22Rv1 (cell line): ENCODE measurements around the gene DNM1.

Experiments
- H3K27ac ChIP-seq: fragments of 450-650 bp; 2 replicates; pipeline ENCODE4 v1.5.1; 2017
- ZFX ChIP-seq: fragments of 450-650 bp; IDR thresholded peaks from 2 replicates; pipeline ENCODE4 v1.6.1; 2017; ENCODE audit warnings: antibody characterized with exemption, borderline replicate concordance
- TF ChIP-seq, protein P1 (sequence below): fragments of 450-650 bp; IDR thresholded peaks from 2 replicates; pipeline ENCODE4 v1.5.1; 2017; ENCODE audit warnings: mild to moderate bottlenecking

DNM1 gene

DNA sequence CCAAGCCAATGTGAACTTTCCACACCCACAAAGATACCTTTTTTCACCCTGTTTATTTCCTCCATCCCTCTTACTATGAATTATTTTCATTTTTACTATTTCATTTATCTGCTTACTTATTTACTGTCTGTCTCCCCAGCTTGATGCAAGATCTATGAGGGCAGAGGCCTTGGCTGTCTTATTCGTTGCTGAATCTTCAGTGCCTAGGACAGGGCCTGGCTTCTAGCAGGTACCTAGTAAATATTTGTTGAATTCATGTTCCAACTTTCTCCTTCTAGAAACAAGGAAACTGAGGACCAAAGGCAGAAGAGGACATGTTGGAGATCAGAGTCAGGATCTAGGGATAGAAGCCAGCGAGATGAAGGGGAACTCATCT, 543 bp upstream of the DNM1 start:
- H3K27ac ChIP-seq = no peak overlapping the region; the same call in 1 of the 2 replicates
- TF ChIP-seq, protein P1, sequence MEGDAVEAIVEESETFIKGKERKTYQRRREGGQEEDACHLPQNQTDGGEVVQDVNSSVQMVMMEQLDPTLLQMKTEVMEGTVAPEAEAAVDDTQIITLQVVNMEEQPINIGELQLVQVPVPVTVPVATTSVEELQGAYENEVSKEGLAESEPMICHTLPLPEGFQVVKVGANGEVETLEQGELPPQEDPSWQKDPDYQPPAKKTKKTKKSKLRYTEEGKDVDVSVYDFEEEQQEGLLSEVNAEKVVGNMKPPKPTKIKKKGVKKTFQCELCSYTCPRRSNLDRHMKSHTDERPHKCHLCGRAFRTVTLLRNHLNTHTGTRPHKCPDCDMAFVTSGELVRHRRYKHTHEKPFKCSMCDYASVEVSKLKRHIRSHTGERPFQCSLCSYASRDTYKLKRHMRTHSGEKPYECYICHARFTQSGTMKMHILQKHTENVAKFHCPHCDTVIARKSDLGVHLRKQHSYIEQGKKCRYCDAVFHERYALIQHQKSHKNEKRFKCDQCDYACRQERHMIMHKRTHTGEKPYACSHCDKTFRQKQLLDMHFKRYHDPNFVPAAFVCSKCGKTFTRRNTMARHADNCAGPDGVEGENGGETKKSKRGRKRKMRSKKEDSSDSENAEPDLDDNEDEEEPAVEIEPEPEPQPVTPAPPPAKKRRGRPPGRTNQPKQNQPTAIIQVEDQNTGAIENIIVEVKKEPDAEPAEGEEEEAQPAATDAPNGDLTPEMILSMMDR = no peak
- TF ChIP-seq ZFX = no peak

DNA sequence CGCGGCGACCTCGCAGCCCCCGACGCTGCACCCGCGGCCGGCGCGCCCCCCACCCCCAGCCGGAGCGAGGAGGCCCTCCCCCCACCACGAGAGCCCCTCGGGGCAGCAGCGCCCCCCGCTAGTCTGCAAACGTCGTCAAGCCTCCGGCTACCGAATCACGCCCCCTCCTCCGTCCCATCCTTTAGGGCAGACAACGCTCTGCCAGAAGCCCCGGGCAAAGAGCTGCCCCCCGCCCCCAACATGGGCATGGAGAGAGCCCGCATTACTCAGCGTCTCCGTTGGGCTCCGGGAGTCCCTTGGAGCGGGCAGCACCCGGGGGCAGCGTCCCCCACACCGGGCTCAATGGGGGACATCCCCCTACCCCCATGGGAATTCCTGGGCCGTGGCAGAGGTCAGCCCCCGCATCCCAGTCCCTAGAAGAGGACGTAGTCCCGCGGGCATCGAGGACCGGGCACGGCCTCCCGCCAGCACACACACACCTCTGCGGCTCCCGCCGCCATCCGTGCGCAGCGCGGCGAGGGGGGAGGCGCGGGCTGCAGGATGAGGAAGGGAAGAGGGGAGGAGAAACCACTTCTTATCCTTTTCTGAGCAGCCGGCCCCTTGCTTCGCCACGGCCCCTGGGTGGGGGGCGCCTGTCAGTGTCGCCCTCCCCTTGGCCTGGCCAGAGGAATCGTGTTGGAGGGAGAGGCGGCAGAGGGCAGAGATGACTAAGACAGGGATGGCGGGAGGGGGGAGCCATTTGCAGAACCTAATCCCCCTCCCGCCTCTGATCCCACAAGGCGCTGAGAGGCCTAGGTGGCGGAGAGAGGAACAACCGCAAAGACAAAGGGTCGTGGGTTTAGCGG, 750 bp downstream of the DNM1 start:
- no peak overlapping the region for H3K27ac ChIP-seq
- no peak for TF ChIP-seq ZFX
- TF ChIP-seq, protein P1 = no peak

DNA sequence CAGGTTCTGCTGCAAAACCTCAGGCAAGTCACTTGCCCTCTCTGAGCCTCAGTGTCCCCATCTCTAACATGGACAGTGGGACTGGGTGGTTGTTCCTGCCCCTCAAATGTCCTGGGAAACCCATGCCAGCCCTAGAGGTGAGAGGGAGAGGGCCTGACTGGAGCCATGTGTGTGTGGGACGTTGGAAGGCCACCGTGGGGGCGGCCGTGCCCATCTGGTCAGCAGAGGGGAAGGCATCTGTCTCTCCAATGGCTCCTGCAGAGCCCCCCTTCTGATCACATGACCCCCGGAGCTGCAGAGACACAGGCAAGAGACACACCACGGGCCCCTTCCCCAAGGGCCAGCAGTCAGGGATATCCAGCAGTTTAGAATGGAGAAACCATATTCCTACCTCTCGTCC, 1.7 kb downstream of the DNM1 start:
- no peak overlapping the region for H3K27ac ChIP-seq
- TF ChIP-seq, protein P1 = no peak
- no peak for TF ChIP-seq ZFX

DNA sequence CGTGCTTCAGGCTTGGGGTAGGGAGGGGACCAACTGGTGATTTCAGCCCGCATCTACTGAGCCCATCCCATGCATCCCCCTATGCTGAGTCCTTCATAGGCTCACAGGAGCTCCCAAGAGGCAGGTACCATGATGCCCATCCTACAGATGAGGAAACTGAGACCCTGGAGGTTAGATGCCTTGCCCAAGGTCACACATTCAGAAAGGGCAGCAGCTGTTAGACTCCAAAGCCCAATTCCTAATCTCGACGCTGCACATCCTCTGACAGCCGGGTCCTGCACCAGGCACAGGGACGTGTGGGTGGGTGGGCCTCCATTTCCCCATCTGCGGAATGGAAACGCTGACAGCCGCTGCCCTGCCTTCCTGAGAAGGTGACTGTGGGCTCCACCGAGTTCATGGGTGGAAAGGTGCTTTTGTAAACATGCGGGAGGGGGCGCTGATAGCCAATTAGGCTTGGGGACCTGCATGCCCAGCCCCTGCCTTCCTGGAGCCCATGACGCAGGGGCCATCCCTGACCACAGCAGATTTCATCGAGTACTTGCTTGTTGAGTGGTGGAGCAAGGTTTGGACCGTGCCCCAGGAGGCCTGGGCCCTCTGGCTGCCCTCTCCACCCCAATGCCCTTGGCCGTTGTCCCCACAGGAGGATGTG, 2.2 kb downstream of the DNM1 start:
- H3K27ac ChIP-seq = no peak overlapping the region
- no peak for TF ChIP-seq ZFX
- TF ChIP-seq, protein P1 = no peak

DNA sequence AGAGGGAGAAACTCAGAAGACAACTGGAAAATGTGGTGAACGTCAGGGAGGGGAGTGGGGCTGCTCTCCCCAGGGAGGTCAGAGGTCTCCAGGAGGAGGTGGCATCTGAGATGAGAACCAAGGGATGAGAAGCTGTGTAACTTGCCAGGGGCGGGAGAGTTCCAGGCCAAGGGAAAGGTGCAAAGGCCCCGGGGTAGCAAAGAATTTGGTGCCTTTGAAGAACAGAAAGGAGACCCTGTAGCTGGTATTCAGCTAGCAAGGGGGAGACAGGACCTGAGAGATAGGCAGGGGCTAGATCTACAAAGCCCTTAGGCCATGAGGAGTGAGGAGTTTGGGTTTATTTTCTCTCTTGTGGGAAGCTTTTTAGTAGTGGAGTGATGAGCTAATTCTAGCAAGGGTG, 3.3 kb downstream of the DNM1 start:
- no peak overlapping the region for H3K27ac ChIP-seq

DNA sequence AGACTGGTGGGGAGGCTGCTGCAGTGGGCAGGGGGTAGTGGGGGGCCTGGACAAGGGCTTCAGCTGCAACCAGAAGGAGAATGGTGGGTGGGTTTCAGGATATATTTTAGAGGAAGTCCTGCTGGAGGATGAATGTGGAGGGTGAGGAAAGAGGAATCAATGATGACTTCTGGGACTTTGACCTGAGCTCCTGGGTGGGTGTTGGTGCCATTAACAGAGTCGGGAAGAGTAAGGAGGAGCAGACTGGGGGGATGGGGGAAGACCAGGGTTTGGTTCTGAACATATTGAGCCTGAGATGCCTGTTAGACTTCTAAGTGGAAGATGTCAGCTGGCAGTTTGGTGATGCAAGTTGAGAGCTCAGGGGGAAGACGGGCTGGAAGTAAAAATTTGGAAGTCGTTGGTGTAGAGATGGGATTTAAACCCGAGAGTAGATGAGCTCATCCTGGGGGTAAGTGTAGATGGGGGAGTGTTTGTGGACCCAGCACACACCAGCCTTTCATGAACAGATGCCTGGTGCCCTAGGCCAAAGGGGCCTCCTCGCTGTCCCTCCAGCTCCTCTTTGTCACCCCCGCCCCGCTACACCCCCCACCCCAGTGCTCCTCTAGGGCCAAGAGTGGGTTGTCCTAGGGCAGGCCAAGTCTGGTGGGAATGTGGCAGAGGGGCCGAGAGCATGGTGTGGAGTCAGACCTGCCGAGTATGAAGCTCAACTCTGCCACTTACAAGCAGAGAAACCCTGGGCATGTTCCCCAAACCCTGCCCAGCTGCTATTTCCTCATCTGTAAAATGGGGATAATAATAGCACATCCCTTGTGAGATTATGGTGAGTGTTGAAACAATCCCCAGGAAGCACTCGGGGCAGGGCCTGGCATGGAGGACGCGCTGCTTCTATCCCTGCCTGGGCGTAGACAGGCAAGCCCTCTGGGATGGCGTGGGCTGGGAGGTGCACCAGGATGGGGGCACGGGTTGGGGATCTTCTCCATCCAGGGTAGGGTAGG, 4.0 kb downstream of the DNM1 start:
- TF ChIP-seq, protein P1 = no peak
- no peak for TF ChIP-seq ZFX
- no peak overlapping the region for H3K27ac ChIP-seq

More for the DNA sequence above, 3.3 kb downstream of the DNM1 start:
- TF ChIP-seq ZFX = no peak
- TF ChIP-seq, protein P1 = no peak
